A673 (cell line): ENCODE measurements around the gene DMXL1. TPM values are rescaled to one million over a fixed set of nuclear protein-coding genes. Genes with fewer than 3 reads are reported as not detected.
A peak's percentile ranks its signal among the peaks of the same experiment; 100 is the strongest.

Experiments used
- BruUV-seq: library from RNA; stranded (reverse); fragments of 400-500 nt; replicated peaks from 2 replicates; lab custom pipeline; 2021; lab: Mats Ljungman, UMichigan
- CTCF ChIA-PET: fragments of 300-600 bp; sonication (Branson Sonifier 250); formaldehyde crosslinking; loops from one replicate; lab custom pipeline; 2022; ENCODE audit warnings: antibody characterized with exemption; lab: Charles Lee
- POLR2A ChIA-PET: fragments of 300-600 bp; sonication (Branson Sonifier 250); formaldehyde crosslinking; loops from one replicate; lab custom pipeline; 2022; ENCODE audit warnings: antibody characterized with exemption; ENCODE audit not compliant: low non-redundant PET; lab: Charles Lee
- DNase-seq: peaks from one replicate; pipeline ENCODE4 v3.0.0-alpha.2; 2015; ENCODE audit warnings: low spot score
- H3K27ac ChIP-seq: fragments of 200-600 bp; sonication (generic); 2 replicates; pipeline ENCODE4 v1.5.1; 2016; ENCODE audit warnings: mixed run types, low read depth, mild to moderate bottlenecking, mixed read lengths, antibody characterized with exemption, low read length; ENCODE audit not compliant: poor library complexity, severe bottlenecking
- H3K27me3 ChIP-seq: fragments of 200-600 bp; sonication (generic); replicated peaks from 2 replicates; pipeline ENCODE4 v1.6.1; 2017; ENCODE audit warnings: mixed run types, low read depth, mild to moderate bottlenecking, mixed read lengths, antibody characterized with exemption, low read length; ENCODE audit not compliant: insufficient read depth, poor library complexity
- H3K36me3 ChIP-seq: fragments of 200-600 bp; sonication (generic); 2 replicates; pipeline ENCODE4 v1.6.1; 2016; ENCODE audit warnings: mixed run types, mild to moderate bottlenecking, mixed read lengths, antibody characterized with exemption, low read length; ENCODE audit not compliant: insufficient read depth, poor library complexity, severe bottlenecking
- H3K4me1 ChIP-seq: fragments of 200-600 bp; sonication (generic); 2 replicates; pipeline ENCODE4 v1.6.1; 2017; ENCODE audit warnings: mixed run types, mild to moderate bottlenecking, mixed read lengths, antibody characterized with exemption, low read length; ENCODE audit not compliant: insufficient read depth, poor library complexity, severe bottlenecking
- H3K4me3 ChIP-seq: fragments of 200-600 bp; sonication (generic); 2 replicates; pipeline ENCODE4 v1.5.1; 2016; ENCODE audit warnings: low read depth, mixed run types, mild to moderate bottlenecking, mixed read lengths, low read length; ENCODE audit not compliant: poor library complexity, severe bottlenecking
- H3K9me3 ChIP-seq: fragments of 200-600 bp; sonication (generic); 2 replicates; pipeline ENCODE4 v1.6.1; 2016; ENCODE audit warnings: mixed run types, low read depth, mild to moderate bottlenecking, mixed read lengths, antibody characterized with exemption, low read length; ENCODE audit not compliant: poor library complexity, severe bottlenecking
- EZH2 ChIP-seq: fragments of 200-600 bp; sonication (generic); IDR thresholded peaks from 2 replicates; pipeline ENCODE4 v1.6.1; 2017; ENCODE audit warnings: borderline replicate concordance, low read depth, mild to moderate bottlenecking, mixed read lengths, antibody characterized with exemption, low read length; ENCODE audit not compliant: poor library complexity, severe bottlenecking
- intact Hi-C: fragments of 100-400 bp; cut with micrococcal nuclease; formaldehyde crosslinking; loops from one replicate; pipeline ENCODE4 v1.10.0; 2022; ENCODE audit not compliant: unreplicated experiment
- total RNA-seq: library from RNA; stranded (reverse); gene quantifications from 2 replicates; pipeline ENCODE4 v1.2.3, GENCODE V29; 2021
- TF ChIP-seq, protein P1 (sequence below): fragments of 300-800, 200-600 bp; sonication (generic); conservative IDR thresholded peaks from 2 replicates; pipeline ENCODE4 v1.5.1; 2017; ENCODE audit warnings: low read depth, mild to moderate bottlenecking, antibody characterized with exemption, low read length, moderate library complexity, mixed read lengths

The DMXL1 gene
- total RNA-seq, 1 experiment from 2014 or later: 30.9 TPM

DNA sequence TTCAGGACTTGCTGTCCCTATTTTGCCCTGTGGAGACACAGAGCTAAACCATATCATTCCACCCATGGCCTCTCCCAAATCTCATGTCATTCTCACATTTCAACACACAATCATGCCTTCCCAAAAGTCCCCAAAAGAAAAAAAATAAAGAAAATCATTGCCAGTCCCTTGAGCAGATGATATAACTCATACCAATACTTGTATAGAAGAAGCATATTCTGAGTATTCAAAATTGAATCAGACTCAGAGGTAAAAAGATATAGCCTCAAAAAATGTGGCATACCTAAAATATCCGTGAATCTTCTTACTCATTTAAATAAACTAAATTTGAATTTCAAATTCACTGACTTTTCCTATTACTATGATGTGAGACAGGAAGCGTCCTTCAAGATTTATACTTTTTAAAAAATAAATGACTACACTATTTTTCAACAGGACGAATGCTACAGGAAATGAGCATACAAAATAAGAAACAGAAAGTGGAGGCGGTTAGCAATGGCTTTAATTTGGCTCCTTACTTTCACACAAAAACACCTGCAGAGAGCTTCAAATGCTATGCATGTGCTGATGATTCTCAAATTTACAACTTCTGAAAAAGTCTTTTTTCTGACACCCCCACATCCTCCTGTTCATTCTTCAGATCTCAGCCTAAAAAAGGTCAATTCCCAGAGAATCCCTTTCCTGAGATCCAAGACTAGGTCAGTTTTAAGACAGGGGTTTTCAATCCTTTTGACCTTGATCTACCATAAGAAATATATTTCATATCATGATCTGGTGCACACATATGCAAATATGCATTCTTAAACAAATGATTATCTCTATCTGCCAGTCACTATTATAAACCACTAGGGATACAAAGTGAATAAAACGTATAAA, 39.6 kb upstream of the DMXL1 start:
- Histone ChIP-seq H3K36me3 (no peaks in the 10 kb centered on the region), H3K27ac (peak overlapping the region; percentile 6), H3K9me3 (no peaks in the 10 kb centered on the region), H3K27me3 (no peaks in the 10 kb centered on the region), H3K4me1 (peaks cover 22% of the 10 kb centered on the region), H3K4me3 (no peak overlapping the region)
- no peak for TF ChIP-seq EZH2
- TF ChIP-seq, protein P1, sequence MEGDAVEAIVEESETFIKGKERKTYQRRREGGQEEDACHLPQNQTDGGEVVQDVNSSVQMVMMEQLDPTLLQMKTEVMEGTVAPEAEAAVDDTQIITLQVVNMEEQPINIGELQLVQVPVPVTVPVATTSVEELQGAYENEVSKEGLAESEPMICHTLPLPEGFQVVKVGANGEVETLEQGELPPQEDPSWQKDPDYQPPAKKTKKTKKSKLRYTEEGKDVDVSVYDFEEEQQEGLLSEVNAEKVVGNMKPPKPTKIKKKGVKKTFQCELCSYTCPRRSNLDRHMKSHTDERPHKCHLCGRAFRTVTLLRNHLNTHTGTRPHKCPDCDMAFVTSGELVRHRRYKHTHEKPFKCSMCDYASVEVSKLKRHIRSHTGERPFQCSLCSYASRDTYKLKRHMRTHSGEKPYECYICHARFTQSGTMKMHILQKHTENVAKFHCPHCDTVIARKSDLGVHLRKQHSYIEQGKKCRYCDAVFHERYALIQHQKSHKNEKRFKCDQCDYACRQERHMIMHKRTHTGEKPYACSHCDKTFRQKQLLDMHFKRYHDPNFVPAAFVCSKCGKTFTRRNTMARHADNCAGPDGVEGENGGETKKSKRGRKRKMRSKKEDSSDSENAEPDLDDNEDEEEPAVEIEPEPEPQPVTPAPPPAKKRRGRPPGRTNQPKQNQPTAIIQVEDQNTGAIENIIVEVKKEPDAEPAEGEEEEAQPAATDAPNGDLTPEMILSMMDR: no peak
- intact Hi-C loops: no loop called here
- peak; percentile 17 for DNase-seq
- CTCF ChIA-PET: no interaction called here
- POLR2A ChIA-PET: no interaction called here
- BruUV-seq: no TSS peak

DNA sequence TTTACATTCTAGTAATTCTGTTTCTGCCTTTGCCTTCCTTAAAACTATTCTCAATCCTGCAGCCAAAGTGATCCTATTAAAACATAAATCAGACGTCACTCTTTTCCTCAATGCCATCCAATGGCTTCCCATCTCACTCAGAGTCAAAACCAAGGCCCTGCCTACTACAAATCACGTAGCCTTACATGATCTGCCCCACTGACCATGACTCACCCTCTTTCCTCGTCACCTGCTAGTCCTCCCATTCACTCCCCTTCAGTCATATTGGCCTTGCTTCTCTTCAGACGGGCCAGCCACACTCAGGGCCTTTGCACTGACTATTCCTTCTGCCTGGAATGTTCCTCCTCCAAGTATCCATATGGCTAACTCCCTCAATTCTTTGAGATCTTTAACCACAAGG, 39.0 kb upstream of the DMXL1 start:
- BruUV-seq: no TSS peak
- ChIA-PET CTCF (no interaction called here), POLR2A (no interaction called here)
- intact Hi-C loops: no loop called here
- peak; percentile 26 for DNase-seq
- Histone ChIP-seq H3K4me3 (no peak overlapping the region), H3K36me3 (no peaks in the 10 kb centered on the region), H3K27me3 (no peaks in the 10 kb centered on the region), H3K4me1 (peaks cover 22% of the 10 kb centered on the region), H3K27ac (no peak overlapping the region), H3K9me3 (no peaks in the 10 kb centered on the region)
- TF ChIP-seq, protein P1: no peak
- no peak for TF ChIP-seq EZH2

DNA sequence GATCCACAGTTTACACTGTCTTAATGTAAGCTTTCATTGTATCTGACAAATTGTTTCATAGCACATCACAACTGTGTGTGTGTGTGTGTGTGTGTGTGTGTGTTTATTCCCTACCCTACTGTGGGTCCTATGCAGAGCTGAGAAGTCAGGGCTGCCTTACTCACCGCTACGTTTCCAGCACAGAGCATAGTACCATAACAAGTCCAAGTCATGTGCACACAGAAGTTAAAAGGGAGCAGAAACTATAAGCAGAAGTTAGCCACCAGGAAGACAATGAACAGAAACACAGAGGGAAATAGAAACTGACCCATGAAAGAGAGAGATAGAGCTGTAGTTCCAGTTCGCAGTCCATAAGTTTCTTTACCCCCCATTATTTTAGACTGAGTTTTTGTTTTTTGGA, 38.2 kb upstream of the DMXL1 start:
- Histone ChIP-seq H3K27me3 (no peaks in the 10 kb centered on the region), H3K4me1 (peaks cover 22% of the 10 kb centered on the region), H3K36me3 (no peaks in the 10 kb centered on the region), H3K27ac (no peak overlapping the region), H3K9me3 (no peaks in the 10 kb centered on the region), H3K4me3 (no peak overlapping the region)
- no peak for DNase-seq
- no TSS peak for BruUV-seq
- ChIA-PET POLR2A (no interaction called here), CTCF (no interaction called here)
- TF ChIP-seq EZH2: no peak
- TF ChIP-seq, protein P1: no peak
- intact Hi-C loops: no loop called here
